SK-N-SH (cell line): ENCODE measurements around the gene EXOC3. TPM values are rescaled to one million over a fixed set of nuclear protein-coding genes. Genes with fewer than 3 reads are reported as not detected.

Experiments used
- CTCF ChIA-PET: fragments of 300-600, 350-600 bp; formaldehyde crosslinking; extraction: SDS; loops from one replicate; lab custom pipeline; 2021; lab: Yijun Ruan, JAX
- POLR2A ChIA-PET: fragments of 350-600 bp; sonication (Branson Sonifier 250); formaldehyde crosslinking; extraction: SDS; loops from one replicate; lab custom pipeline; 2020; ENCODE audit warnings: antibody characterized with exemption, inconsistent platforms; lab: Yijun Ruan, JAX
- DNase-seq: peaks from one replicate; pipeline ENCODE4 v3.0.0; 2012
- H2AFZ ChIP-seq: fragments of 200-600 bp; sonication (generic); 2 replicates; pipeline ENCODE4 v1.8.1; 2016; ENCODE audit warnings: antibody characterized with exemption, mild to moderate bottlenecking, low read depth
- H3F3A ChIP-seq: fragments of 200-600 bp; sonication (generic); replicated peaks from 2 replicates; pipeline ENCODE3; 2016; ENCODE audit warnings: antibody characterized with exemption, mild to moderate bottlenecking; ENCODE audit not compliant: insufficient read depth
- H3K27ac ChIP-seq, 2 experiments: fragments of 200-500 bp in 1 of 2; fragments of 200-600 bp in 1 of 2; sonication (Bioruptor generic) in 1 of 2; sonication (generic), shearing (Covaris generic) in 1 of 2; 2 replicates each; pipeline versions ENCODE4 v1.5.1 to v1.6.1; 2014 to 2016; ENCODE audit warnings: low read depth in 2 of 2, inconsistent platforms in 1 of 2, low read length in 1 of 2, mild to moderate bottlenecking in 1 of 2, mixed read lengths in 1 of 2
- H3K27me3 ChIP-seq: fragments of 200-600 bp; sonication (generic), shearing (Covaris generic); 2 replicates; pipeline ENCODE4 v1.6.1; 2016; ENCODE audit warnings: mixed run types; ENCODE audit not compliant: insufficient read depth
- H3K36me3 ChIP-seq, 2 experiments: fragments of 200-500 bp in 1 of 2; fragments of 200-600 bp in 1 of 2; sonication (Bioruptor generic) in 1 of 2; sonication (generic) in 1 of 2; replicated peaks in 1 of 2; 2 replicates each; pipeline versions ENCODE3 to v1.5.1; 2014 to 2016; ENCODE audit warnings: low read length in 1 of 2, mild to moderate bottlenecking in 1 of 2; ENCODE audit not compliant: insufficient read depth in 2 of 2, control insufficient read depth in 1 of 2
- H3K4me1 ChIP-seq, 2 experiments: fragments of 200-500 bp in 1 of 2; fragments of 200-600 bp in 1 of 2; sonication (Bioruptor generic) in 1 of 2; sonication (generic), shearing (Covaris generic) in 1 of 2; 2 replicates each; pipeline versions ENCODE4 v1.5.1 to v1.6.1; 2014 to 2016; ENCODE audit warnings: low read depth in 1 of 2, low read length in 1 of 2, mixed run types in 1 of 2; ENCODE audit not compliant: insufficient read depth in 2 of 2, control insufficient read depth in 1 of 2
- H3K4me2 ChIP-seq: fragments of 200-600 bp; sonication (generic), shearing (Covaris generic); 2 replicates; pipeline ENCODE4 v1.6.1; 2017; ENCODE audit warnings: mixed run types
- H3K4me3 ChIP-seq, 2 experiments: fragments of 200-500 bp in 1 of 2; fragments of 200-600 bp in 1 of 2; sonication (Bioruptor generic) in 1 of 2; sonication (generic), shearing (Covaris generic) in 1 of 2; 2 replicates each; pipeline versions ENCODE4 v1.5.1 to v1.8.1; 2014 to 2016; ENCODE audit warnings: low read depth in 2 of 2, inconsistent platforms in 1 of 2, low read length in 1 of 2, mild to moderate bottlenecking in 1 of 2, mixed read lengths in 1 of 2, moderate library complexity in 1 of 2
- H3K79me2 ChIP-seq: fragments of 200-600 bp; sonication (generic); 2 replicates; pipeline ENCODE4 v1.8.1; 2017; ENCODE audit warnings: mild to moderate bottlenecking; ENCODE audit not compliant: insufficient read depth
- H3K9ac ChIP-seq: fragments of 200-600 bp; sonication (generic); 2 replicates; pipeline ENCODE4 v1.6.1; 2017; ENCODE audit warnings: mixed run types
- H3K9me2 ChIP-seq: fragments of 200-600 bp; sonication (generic); 2 replicates; pipeline ENCODE4 v1.6.1; 2017; ENCODE audit warnings: mixed run types
- H3K9me3 ChIP-seq: fragments of 200-600 bp; sonication (generic); 2 replicates; pipeline ENCODE4 v1.6.1; 2017; ENCODE audit warnings: mixed run types, mild to moderate bottlenecking, moderate library complexity
- H4K20me1 ChIP-seq: fragments of 200-600 bp; sonication (generic); 2 replicates; pipeline ENCODE4 v1.6.1; 2017; ENCODE audit warnings: mild to moderate bottlenecking, mixed run types; ENCODE audit not compliant: insufficient read depth
- CHD2 ChIP-seq: fragments of 150-350 bp; IDR thresholded peaks from 2 replicates; pipeline ENCODE4 v1.6.1; 2018; ENCODE audit warnings: low read length; ENCODE audit not compliant: partially characterized antibody
- EP300 ChIP-seq, 2 experiments: IDR thresholded peaks; 2 replicates each; pipeline versions ENCODE4 v1.4.0 to v1.6.1; 2012; ENCODE audit warnings: borderline replicate concordance in 1 of 2, low read depth in 1 of 2, low read length in 1 of 2
- EZH2phosphoT487 ChIP-seq: fragments of 200-600 bp; sonication (generic); IDR thresholded peaks from 2 replicates; pipeline ENCODE4 v1.6.1; 2017; ENCODE audit warnings: low read depth, mixed run types, mild to moderate bottlenecking, antibody characterized with exemption, moderate library complexity, borderline replicate concordance
- FOXJ3 ChIP-seq: sonication (generic); formaldehyde crosslinking; IDR thresholded peaks from 2 replicates; pipeline ENCODE4 v1.5.1; 2020; ENCODE audit warnings: mild to moderate bottlenecking, missing genetic modification reagents
- MEF2A ChIP-seq: IDR thresholded peaks from 2 replicates; pipeline ENCODE4 v1.4.0; 2012; ENCODE audit warnings: low read depth, borderline replicate concordance
- MXI1 ChIP-seq: IDR thresholded peaks from 2 replicates; pipeline ENCODE4 v1.6.1; 2012; ENCODE audit warnings: mild to moderate bottlenecking, low read depth, low read length, improper control_type of control experiment
- NFIC ChIP-seq: IDR thresholded peaks from 2 replicates; pipeline ENCODE4 v1.4.0; 2012; ENCODE audit warnings: borderline replicate concordance
- POLR2AphosphoS5 ChIP-seq: IDR thresholded peaks from 2 replicates; pipeline ENCODE4 v1.6.1; 2012; ENCODE audit warnings: low read depth, low read length
- RFX5 ChIP-seq: IDR thresholded peaks from 2 replicates; pipeline ENCODE4 v1.6.1; 2012; ENCODE audit warnings: mild to moderate bottlenecking, improper control_type of control experiment, low read length
- SMC3 ChIP-seq: IDR thresholded peaks from 2 replicates; pipeline ENCODE4 v1.6.1; 2012; ENCODE audit warnings: low read depth, low read length, improper control_type of control experiment
- TAF1 ChIP-seq: IDR thresholded peaks from 2 replicates; pipeline ENCODE4 v1.6.1; 2012; ENCODE audit warnings: low read depth, mild to moderate bottlenecking, low read length, moderate library complexity, borderline replicate concordance
- TCF12 ChIP-seq: IDR thresholded peaks from 2 replicates; pipeline ENCODE4 v1.4.0; 2012
- TEAD4 ChIP-seq: IDR thresholded peaks from 2 replicates; pipeline ENCODE4 v1.4.0; 2012; ENCODE audit warnings: mild to moderate bottlenecking, borderline replicate concordance; ENCODE audit not compliant: insufficient read depth
- USF1 ChIP-seq: IDR thresholded peaks from 2 replicates; pipeline ENCODE4 v1.4.0; 2012; ENCODE audit warnings: low read depth, borderline replicate concordance
- YY1 ChIP-seq: IDR thresholded peaks from 2 replicates; pipeline ENCODE4 v1.4.0; 2012; ENCODE audit warnings: low read depth, mild to moderate bottlenecking
- ZBTB33 ChIP-seq: IDR thresholded peaks from 2 replicates; pipeline ENCODE4 v1.4.0; 2012; ENCODE audit warnings: low read depth, borderline replicate concordance
- WGBS: methylation state at CpG from one replicate; pipeline ENCODE4 v1.1.6; 2017; ENCODE audit warnings: low lambda C conversion rate; 5-methylcytosine and 5-hydroxymethylcytosine counted together
- polyA plus RNA-seq, 3 experiments: library from polyadenylated mRNA; depleted of rRNA; stranded (reverse); fragments of >200 nt; gene quantifications; 2 replicates each; pipeline ENCODE4 v1.2.3, GENCODE V29; 2012
- TF ChIP-seq, protein P1 (sequence below): IDR thresholded peaks from 2 replicates; pipeline ENCODE4; 2012
- TF ChIP-seq, protein P2 (sequence below): fragments of 200-600 bp; sonication (generic); IDR thresholded peaks from 2 replicates; pipeline ENCODE4 v1.6.1; 2017; ENCODE audit warnings: antibody characterized with exemption, mild to moderate bottlenecking, moderate library complexity
- TF ChIP-seq, protein P3 (sequence below): IDR thresholded peaks from 2 replicates; pipeline ENCODE4 v1.6.1; 2012; ENCODE audit warnings: mild to moderate bottlenecking, low read depth, low read length, moderate library complexity

Gene EXOC3
- polyA plus RNA-seq, 1 of the 3 experiments (the other 2 are of a cell fraction), result 25.7 TPM

GRCh38 chr5:428219-428618 lies 14.8 kb upstream of the EXOC3 start:
- H3K27me3 ChIP-seq, result no peaks in the 10 kb centered on the region
- H3K9me2 ChIP-seq, result no peaks in the 10 kb centered on the region
- H3K4me2 ChIP-seq, result no peak overlapping the region
- TF ChIP-seq MXI1 (no peak), TEAD4 (no peak), USF1 (no peak), CHD2 (no peak), SMC3 (no peak), MEF2A (no peak), ZBTB33 (no peak), EP300 (IDR thresholded peaks at IDR 0.05; ENCODE audit: borderline replicate concordance in 1 of 2, low read depth in 1 of 2, low read length in 1 of 2) (no peak), TAF1 (no peak), TCF12 (no peak), NFIC (no peak), YY1 (no peak), POLR2AphosphoS5 (no peak), FOXJ3 (CRISPR knock-in tag) (no peak), EZH2phosphoT487 (no peak), RFX5 (no peak)
- TF ChIP-seq, protein P1, sequence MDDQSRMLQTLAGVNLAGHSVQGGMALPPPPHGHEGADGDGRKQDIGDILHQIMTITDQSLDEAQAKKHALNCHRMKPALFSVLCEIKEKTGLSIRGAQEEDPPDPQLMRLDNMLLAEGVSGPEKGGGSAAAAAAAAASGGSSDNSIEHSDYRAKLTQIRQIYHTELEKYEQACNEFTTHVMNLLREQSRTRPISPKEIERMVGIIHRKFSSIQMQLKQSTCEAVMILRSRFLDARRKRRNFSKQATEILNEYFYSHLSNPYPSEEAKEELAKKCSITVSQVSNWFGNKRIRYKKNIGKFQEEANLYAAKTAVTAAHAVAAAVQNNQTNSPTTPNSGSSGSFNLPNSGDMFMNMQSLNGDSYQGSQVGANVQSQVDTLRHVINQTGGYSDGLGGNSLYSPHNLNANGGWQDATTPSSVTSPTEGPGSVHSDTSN, result no peak
- TF ChIP-seq, protein P2, sequence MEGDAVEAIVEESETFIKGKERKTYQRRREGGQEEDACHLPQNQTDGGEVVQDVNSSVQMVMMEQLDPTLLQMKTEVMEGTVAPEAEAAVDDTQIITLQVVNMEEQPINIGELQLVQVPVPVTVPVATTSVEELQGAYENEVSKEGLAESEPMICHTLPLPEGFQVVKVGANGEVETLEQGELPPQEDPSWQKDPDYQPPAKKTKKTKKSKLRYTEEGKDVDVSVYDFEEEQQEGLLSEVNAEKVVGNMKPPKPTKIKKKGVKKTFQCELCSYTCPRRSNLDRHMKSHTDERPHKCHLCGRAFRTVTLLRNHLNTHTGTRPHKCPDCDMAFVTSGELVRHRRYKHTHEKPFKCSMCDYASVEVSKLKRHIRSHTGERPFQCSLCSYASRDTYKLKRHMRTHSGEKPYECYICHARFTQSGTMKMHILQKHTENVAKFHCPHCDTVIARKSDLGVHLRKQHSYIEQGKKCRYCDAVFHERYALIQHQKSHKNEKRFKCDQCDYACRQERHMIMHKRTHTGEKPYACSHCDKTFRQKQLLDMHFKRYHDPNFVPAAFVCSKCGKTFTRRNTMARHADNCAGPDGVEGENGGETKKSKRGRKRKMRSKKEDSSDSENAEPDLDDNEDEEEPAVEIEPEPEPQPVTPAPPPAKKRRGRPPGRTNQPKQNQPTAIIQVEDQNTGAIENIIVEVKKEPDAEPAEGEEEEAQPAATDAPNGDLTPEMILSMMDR, result no peak
- TF ChIP-seq, protein P3, sequence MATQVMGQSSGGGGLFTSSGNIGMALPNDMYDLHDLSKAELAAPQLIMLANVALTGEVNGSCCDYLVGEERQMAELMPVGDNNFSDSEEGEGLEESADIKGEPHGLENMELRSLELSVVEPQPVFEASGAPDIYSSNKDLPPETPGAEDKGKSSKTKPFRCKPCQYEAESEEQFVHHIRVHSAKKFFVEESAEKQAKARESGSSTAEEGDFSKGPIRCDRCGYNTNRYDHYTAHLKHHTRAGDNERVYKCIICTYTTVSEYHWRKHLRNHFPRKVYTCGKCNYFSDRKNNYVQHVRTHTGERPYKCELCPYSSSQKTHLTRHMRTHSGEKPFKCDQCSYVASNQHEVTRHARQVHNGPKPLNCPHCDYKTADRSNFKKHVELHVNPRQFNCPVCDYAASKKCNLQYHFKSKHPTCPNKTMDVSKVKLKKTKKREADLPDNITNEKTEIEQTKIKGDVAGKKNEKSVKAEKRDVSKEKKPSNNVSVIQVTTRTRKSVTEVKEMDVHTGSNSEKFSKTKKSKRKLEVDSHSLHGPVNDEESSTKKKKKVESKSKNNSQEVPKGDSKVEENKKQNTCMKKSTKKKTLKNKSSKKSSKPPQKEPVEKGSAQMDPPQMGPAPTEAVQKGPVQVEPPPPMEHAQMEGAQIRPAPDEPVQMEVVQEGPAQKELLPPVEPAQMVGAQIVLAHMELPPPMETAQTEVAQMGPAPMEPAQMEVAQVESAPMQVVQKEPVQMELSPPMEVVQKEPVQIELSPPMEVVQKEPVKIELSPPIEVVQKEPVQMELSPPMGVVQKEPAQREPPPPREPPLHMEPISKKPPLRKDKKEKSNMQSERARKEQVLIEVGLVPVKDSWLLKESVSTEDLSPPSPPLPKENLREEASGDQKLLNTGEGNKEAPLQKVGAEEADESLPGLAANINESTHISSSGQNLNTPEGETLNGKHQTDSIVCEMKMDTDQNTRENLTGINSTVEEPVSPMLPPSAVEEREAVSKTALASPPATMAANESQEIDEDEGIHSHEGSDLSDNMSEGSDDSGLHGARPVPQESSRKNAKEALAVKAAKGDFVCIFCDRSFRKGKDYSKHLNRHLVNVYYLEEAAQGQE, result no peak
- CTCF ChIA-PET, result no interaction called here
- no peak overlapping the region for H3K27ac ChIP-seq
- no peaks in the 10 kb centered on the region for H3K79me2 ChIP-seq
- H3K4me1 ChIP-seq, result peaks cover 0 to 3% of the 10 kb centered on the region in 2 experiments; a peak in 1 of 4 replicates
- H4K20me1 ChIP-seq, result no peaks in the 10 kb centered on the region
- no peak for DNase-seq
- H3K9me3 ChIP-seq, result no peaks in the 10 kb centered on the region
- no peaks in the 10 kb centered on the region for H3F3A ChIP-seq
- POLR2A ChIA-PET, result no interaction called here
- no peak overlapping the region for H3K9ac ChIP-seq
- no peak overlapping the region for H2AFZ ChIP-seq
- H3K36me3 ChIP-seq, result no peaks in the 10 kb centered on the region
- no peak overlapping the region for H3K4me3 ChIP-seq
- 79% methylated on average over 10 of the region's 11 CpGs for WGBS
